ENCODE measurements around the gene LRRN2. TPM values are rescaled to one million over a fixed set of nuclear protein-coding genes. Genes with fewer than 3 reads are reported as not detected.

Gene LRRN2
- total and polyA plus RNA-seq, 11 donors: 0.65 to 4.2 (median 1.5) TPM

GRCh38 chr1:204599596-204599995 is 85.9 kb downstream of the LRRN2 start:
- Histone ChIP-seq H3K36me3 (no peaks in the 10 kb centered on the region), H3K9me3 (no peaks in the 10 kb centered on the region), H3K4me3 (no peak overlapping the region), H3K4me1 (no peaks in the 10 kb centered on the region), H3K27me3 (peaks cover 0 to 8% (median 0%) of the 10 kb centered on the region in 9 donors), H3K27ac (no peak overlapping the region)
- no peak for DNase-seq
- ATAC-seq: no peak
- WGBS, 4 donors: 64 to 78% (median 71%) methylated on average over 10 of the region's 10 CpGs
- intact Hi-C loops (cut with DNase I): no loop called here
- TF ChIP-seq CTCF (IDR thresholded peaks at IDR 0.05) (no peak), POLR2A (IDR thresholded peaks at IDR 0.05) (no peak)

- no peak for TF ChIP-seq CTCF (IDR thresholded peaks at IDR 0.05)
- TF ChIP-seq POLR2A (IDR thresholded peaks at IDR 0.05): no peak
- intact Hi-C loops (cut with DNase I): no loop called here
- Histone ChIP-seq H3K4me1 (no peaks in the 10 kb centered on the region), H3K27ac (no peak overlapping the region), H3K36me3 (no peaks in the 10 kb centered on the region), H3K9me3 (no peaks in the 10 kb centered on the region), H3K4me3 (no peak overlapping the region), H3K27me3 (peaks cover 0 to 8% (median 0%) of the 10 kb centered on the region in 9 donors)
- 48 to 57% (median 54%) methylated on average over 6 to 8 of the region's 8 CpGs for WGBS, 4 donors
- ATAC-seq: no peak
- no peak for DNase-seq
These were observed 86.4 kb downstream of the LRRN2 start for GRCh38 chr1:204599098-204599497.

GRCh38 chr1:204598319-204598969 is 87.1 kb downstream of the LRRN2 start:
- Histone ChIP-seq H3K36me3 (no peaks in the 10 kb centered on the region), H3K4me1 (no peaks in the 10 kb centered on the region), H3K27ac (no peak overlapping the region), H3K9me3 (no peaks in the 10 kb centered on the region), H3K27me3 (peaks cover 0 to 8% (median 0%) of the 10 kb centered on the region in 9 donors), H3K4me3 (no peak overlapping the region)
- no peak for DNase-seq
- no peak for ATAC-seq
- WGBS, 4 donors: 63 to 82% (median 71%) methylated on average over 4 of the region's 4 CpGs
- intact Hi-C loops (cut with DNase I): no loop called here
- TF ChIP-seq POLR2A (IDR thresholded peaks at IDR 0.05) (no peak), CTCF (IDR thresholded peaks at IDR 0.05) (no peak)

GRCh38 chr1:204592246-204592948 is 93.1 kb downstream of the LRRN2 start:
- H3K27ac ChIP-seq: no peak overlapping the region
- H3K27me3 ChIP-seq: no peaks in the 10 kb centered on the region
- H3K4me1 ChIP-seq: no peaks in the 10 kb centered on the region
- no peak for ATAC-seq
- H3K36me3 ChIP-seq: no peaks in the 10 kb centered on the region
- intact Hi-C loops (cut with DNase I): no loop called here
- 67 to 73% (median 69%) methylated on average over 9 to 10 of the region's 10 CpGs for WGBS, 4 donors
- H3K9me3 ChIP-seq: no peaks in the 10 kb centered on the region
- DNase-seq: no peak
- no peak overlapping the region for H3K4me3 ChIP-seq
- TF ChIP-seq POLR2A (IDR thresholded peaks at IDR 0.05) (no peak), CTCF (IDR thresholded peaks at IDR 0.05) (no peak)
